Thymus (tissue), 11 donors: ENCODE data around the gene TGFBR3. TPM values are rescaled to one million over a fixed set of nuclear protein-coding genes. Genes with fewer than 3 reads are reported as not detected.

Experiments
- DNase-seq, 9 donors: peaks; one replicate each; pipeline ENCODE4 v3.0.0-alpha.2; 2013; ENCODE audit warnings: low spot score in 9 of 9, low read depth in 6 of 9, missing footprints in 1 of 9
- H3K27ac ChIP-seq, 2 donors: one replicate each; pipeline ENCODE4 v1.5.1; 2013; ENCODE audit warnings: control low read depth in 1 of 2, low read depth in 1 of 2, low read length in 1 of 2, mild to moderate bottlenecking in 1 of 2, moderate library complexity in 1 of 2
- H3K27me3 ChIP-seq, 2 donors: one replicate each; pipeline ENCODE4 v1.5.1; 2013; ENCODE audit warnings: low read length in 1 of 2; ENCODE audit not compliant: control insufficient read depth in 2 of 2, insufficient read depth in 1 of 2
- H3K36me3 ChIP-seq, 2 donors: one replicate each; pipeline ENCODE4 v1.5.1; 2013; ENCODE audit warnings: low read length in 1 of 2, mild to moderate bottlenecking in 1 of 2, moderate library complexity in 1 of 2; ENCODE audit not compliant: control insufficient read depth in 2 of 2, insufficient read depth in 2 of 2
- H3K4me1 ChIP-seq, 2 donors: one replicate each; pipeline ENCODE4 v1.5.1; 2013; ENCODE audit warnings: low read length in 2 of 2; ENCODE audit not compliant: control insufficient read depth in 2 of 2, insufficient read depth in 2 of 2
- H3K4me3 ChIP-seq, 2 donors: one replicate each; pipeline ENCODE4 v1.5.1; 2013; ENCODE audit warnings: low read length in 2 of 2, control low read depth in 1 of 2, mild to moderate bottlenecking in 1 of 2
- H3K9me3 ChIP-seq, 2 donors: one replicate each; pipeline ENCODE4 v1.5.1; 2013; ENCODE audit warnings: low read length in 1 of 2, mild to moderate bottlenecking in 1 of 2; ENCODE audit not compliant: control insufficient read depth in 2 of 2, insufficient read depth in 1 of 2
- WGBS: extraction: QIAGEN DNeasy Blood & Tissue Kit; methylation state at CpG from one replicate; pipeline ENCODE4 v1.1.7; 2013; 5-methylcytosine and 5-hydroxymethylcytosine counted together
- polyA plus RNA-seq: library from polyadenylated mRNA; stranded (reverse); fragments of 200-250 nt; gene quantifications from one replicate; pipeline ENCODE4 v1.2.3, GENCODE V29; 2013
- total RNA-seq: library from RNA; stranded (reverse); fragments of 120-200 nt; gene quantifications from one replicate; pipeline ENCODE4 v1.2.4, GENCODE V29; 2013
- donor health status: healthy.

Gene TGFBR3
- total and polyA plus RNA-seq, 2 donors = 5.4 to 10.1 TPM

DNA sequence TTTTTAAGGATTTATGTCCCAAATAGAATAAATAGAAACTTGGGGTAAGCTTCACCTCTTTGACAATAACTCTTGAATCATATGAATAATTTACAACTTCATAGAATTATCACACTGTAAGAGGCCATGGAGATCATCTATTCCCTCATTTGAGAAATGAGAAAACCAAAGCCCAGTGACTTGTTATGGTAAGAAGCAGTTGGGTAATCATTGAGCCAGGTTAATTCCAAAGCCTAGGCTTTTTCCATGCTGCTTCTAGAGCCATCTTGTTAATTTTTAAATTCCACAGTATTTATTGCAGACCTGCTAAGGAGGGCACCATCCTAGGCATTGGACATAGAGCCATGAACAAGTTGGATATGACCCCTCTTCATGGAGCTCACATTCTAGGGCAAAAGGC, 224.8 kb downstream of the TGFBR3 start:
- Histone ChIP-seq H3K27me3 (no peaks in the 10 kb centered on the region), H3K9me3 (peaks cover 0 to 3% of the 10 kb centered on the region in 2 donors), H3K27ac (no peak overlapping the region), H3K36me3 (no peaks in the 10 kb centered on the region), H3K4me1 (no peaks in the 10 kb centered on the region), H3K4me3 (no peak overlapping the region)
- DNase-seq = no peak

DNA sequence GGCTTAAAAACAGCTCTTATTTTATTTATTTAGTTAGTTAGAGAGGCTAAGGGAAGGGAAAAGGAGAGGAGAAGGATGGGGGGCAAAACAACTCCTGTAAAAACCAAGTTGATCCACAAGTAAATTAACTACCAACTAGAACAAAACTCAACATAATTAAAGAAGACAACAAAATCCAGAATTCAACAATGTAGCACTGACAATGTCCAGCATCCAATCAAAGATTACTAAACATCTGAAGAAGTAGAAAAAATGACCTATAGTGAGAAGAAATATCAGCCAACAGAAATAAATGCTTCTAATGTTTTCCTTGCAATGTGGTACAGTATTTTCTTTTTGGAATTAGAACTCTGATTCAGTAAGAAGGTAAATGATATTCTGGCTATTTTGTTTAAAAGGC, 225.2 kb downstream of the TGFBR3 start:
- Histone ChIP-seq H3K9me3 (peaks cover 0 to 3% of the 10 kb centered on the region in 2 donors), H3K4me3 (no peak overlapping the region), H3K27me3 (no peaks in the 10 kb centered on the region), H3K4me1 (no peaks in the 10 kb centered on the region), H3K27ac (no peak overlapping the region), H3K36me3 (no peaks in the 10 kb centered on the region)
- DNase-seq = no peak

DNA sequence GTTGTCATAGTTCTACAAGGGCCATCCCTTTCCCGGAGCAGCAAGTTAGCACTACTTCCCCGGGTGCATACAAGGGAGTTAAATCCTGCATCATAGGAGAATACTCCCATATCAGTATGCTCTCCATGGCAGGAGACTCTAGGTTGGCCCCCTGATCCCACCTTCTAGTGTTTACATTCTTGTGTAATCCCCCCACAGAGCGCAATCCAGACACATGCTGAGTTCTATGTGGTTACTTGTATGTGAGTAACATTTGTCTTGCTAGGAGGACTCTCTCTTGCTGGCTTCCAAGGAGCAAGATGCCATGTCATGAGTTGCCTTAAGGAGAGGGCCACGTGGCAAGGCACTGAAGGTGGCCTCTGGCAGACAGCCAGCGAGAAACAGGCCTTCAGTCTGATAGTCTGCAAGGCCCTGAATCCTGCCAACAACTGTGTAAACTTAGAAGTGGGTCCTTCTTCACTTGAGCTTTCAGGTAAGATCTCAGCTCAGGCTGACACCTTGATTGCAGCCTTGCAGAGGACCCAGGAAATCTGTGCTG, 230.0 kb downstream of the TGFBR3 start:
- H3K9me3 ChIP-seq = peaks cover 0 to 3% of the 10 kb centered on the region in 2 donors
- H3K36me3 ChIP-seq = no peaks in the 10 kb centered on the region
- no peak overlapping the region for H3K4me3 ChIP-seq
- no peak for DNase-seq
- H3K4me1 ChIP-seq = no peaks in the 10 kb centered on the region
- H3K27me3 ChIP-seq = no peaks in the 10 kb centered on the region
- H3K27ac ChIP-seq = no peak overlapping the region
- WGBS = 74% methylated on average over 5 of the region's 5 CpGs

DNA sequence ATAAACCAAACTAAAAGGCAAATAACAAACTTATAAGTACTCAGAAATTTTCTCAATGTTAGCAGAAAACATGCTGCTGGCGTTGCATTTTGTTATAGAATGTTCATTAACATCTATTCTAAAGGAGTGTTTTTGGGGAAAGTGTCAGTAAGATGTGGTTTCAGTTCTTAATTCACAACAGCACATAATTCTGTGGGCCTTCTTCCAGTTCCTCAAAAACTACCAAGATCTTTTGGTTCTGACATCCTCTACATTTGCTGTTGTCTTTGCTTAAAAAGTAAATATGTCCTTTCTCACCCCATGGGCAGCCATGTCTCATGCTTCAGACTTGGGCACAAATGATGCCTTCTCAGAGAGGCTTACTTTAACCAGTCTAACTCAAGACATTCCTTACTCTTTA, 232.8 kb downstream of the TGFBR3 start:
- 98% methylated on average over 1 of the region's 1 CpG for WGBS
- H3K4me3 ChIP-seq = no peak overlapping the region
- no peak overlapping the region for H3K27ac ChIP-seq
- no peaks in the 10 kb centered on the region for H3K4me1 ChIP-seq
- H3K27me3 ChIP-seq = no peaks in the 10 kb centered on the region
- DNase-seq = no peak
- H3K36me3 ChIP-seq = no peaks in the 10 kb centered on the region
- no peaks in the 10 kb centered on the region for H3K9me3 ChIP-seq

DNA sequence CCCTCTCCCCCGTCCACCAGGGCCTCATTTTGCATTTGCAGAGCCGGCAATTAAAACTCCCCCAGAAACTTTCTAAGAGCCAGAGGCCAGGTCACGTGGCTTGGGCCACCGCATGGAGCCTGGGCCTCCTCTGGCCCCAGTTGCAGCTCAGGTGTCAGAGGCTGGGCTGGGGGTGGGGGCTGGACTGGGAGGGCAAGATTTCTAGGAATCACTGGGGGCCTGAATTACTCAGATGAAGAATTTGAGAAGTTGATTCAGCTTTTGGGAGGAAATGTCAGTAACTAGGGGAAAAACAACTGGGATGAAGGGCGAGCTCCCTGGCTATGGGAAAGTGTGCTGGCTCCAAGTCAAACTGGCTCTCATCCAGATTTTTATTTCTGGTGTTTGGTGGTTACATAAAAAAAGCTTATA, 234.3 kb downstream of the TGFBR3 start:
- Histone ChIP-seq H3K27ac (peak overlapping the region in 1 of 2 donors; percentile 34), H3K27me3 (no peaks in the 10 kb centered on the region), H3K36me3 (no peaks in the 10 kb centered on the region), H3K4me3 (no peak overlapping the region), H3K4me1 (peaks cover 0 to 6% of the 10 kb centered on the region in 2 donors), H3K9me3 (no peaks in the 10 kb centered on the region)
- DNase-seq = no peak
- WGBS = 94% methylated on average over 5 of the region's 5 CpGs

DNA sequence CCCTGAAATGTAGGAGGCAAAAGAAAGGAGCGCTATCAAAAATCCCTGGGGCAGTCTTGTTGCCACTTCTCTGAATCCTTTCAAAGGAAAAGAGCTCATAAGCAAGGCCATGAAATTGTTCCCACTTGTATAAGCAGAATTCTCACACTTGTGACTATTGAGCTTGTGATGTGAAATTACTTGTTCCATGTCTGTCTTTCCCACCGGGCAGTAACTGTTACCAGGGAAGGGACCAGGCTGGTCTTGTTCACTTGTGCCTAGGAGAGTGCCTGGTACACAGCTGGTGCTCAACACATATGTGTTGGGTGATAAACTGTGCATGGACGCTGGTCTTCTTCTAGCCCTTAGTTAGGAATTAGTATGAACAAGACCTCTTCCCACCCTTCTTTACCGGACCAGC, 234.7 kb downstream of the TGFBR3 start:
- Histone ChIP-seq H3K4me1 (peaks cover 0 to 6% of the 10 kb centered on the region in 2 donors), H3K36me3 (no peaks in the 10 kb centered on the region), H3K27me3 (no peaks in the 10 kb centered on the region), H3K27ac (peak overlapping the region in 1 of 2 donors; percentile 34), H3K4me3 (no peak overlapping the region), H3K9me3 (no peaks in the 10 kb centered on the region)
- 91% methylated on average over 4 of the region's 4 CpGs for WGBS
- no peak for DNase-seq

DNA sequence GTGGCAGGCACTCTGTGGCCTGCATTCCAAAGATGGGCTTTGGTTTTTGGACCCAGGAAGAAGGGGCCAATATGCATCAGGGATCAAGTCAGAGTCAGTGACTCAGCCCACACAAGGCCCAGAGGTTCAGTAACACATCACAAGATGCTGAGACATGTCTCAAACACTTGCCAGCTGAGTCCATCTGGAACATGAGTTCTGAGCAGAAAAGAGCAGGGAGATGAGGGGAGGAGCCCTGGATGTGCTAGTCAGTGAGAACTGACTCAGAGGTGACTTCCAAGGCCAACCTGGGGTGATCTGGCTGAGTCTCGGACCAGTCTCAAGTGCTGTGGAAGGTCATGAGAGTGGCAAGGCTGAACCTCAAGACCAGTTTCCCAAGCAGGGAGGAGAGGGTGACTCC, 235.2 kb downstream of the TGFBR3 start:
- no peak overlapping the region for H3K4me3 ChIP-seq
- 92% methylated on average over 1 of the region's 1 CpG for WGBS
- peak in 1 of 9 donors; percentile 10 for DNase-seq
- H3K27ac ChIP-seq = no peak overlapping the region
- H3K9me3 ChIP-seq = no peaks in the 10 kb centered on the region
- H3K36me3 ChIP-seq = no peaks in the 10 kb centered on the region
- H3K27me3 ChIP-seq = no peaks in the 10 kb centered on the region
- peaks cover 0 to 6% of the 10 kb centered on the region in 2 donors for H3K4me1 ChIP-seq

DNA sequence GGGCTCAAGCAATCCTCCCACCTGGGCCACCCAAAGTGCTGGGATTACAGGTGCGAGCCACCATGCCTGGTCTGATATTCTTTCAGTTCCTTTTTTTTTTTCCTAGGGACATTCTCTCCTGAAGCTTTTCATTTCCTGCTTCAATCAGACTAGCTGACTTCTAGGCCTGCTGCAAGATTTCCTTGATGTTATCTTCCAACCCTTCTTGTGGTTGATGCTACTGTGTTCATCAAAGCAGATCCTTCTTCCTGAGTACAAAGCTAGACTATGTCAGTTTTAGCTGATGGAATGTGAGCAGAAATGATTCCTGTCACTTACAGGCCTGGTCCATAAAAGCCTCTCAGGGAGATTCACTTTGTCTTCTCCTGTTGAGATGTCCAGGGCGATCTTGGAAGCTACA, 238.9 kb downstream of the TGFBR3 start:
- 51% methylated on average over 2 of the region's 2 CpGs for WGBS

DNA sequence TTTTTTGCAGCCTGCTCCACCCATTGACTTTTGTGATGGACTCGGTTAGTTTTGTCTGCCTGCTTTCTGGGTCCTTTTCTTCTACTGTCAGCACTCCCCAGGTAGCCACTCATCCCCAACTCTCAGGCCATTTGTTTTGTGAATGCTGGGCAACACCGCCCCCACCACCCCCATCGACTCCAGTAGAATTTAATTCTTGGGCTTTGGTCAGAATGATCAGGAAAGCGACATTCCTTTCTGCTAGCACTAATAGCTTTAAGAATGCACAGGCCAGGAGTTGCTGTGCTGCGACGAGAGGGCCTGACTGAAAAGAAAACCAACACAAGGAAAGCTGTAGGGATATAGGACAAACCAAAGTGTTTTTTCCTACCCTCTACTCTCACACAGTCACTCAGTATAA, 240.9 kb downstream of the TGFBR3 start:
- no peak for DNase-seq
- no peaks in the 10 kb centered on the region for H3K36me3 ChIP-seq
- 91% methylated on average over 6 of the region's 6 CpGs for WGBS

More for the DNA sequence above, 238.9 kb downstream of the TGFBR3 start:
- Histone ChIP-seq H3K27me3 (peaks cover 0 to 2% of the 10 kb centered on the region in 2 donors), H3K27ac (no peak overlapping the region), H3K4me3 (no peak overlapping the region), H3K9me3 (no peaks in the 10 kb centered on the region), H3K4me1 (peaks cover 0 to 6% of the 10 kb centered on the region in 2 donors), H3K36me3 (no peaks in the 10 kb centered on the region)
- DNase-seq = peak in 6 of 9 donors; percentile 4 to 54 (median 14)

More for the DNA sequence above, 240.9 kb downstream of the TGFBR3 start:
- Histone ChIP-seq H3K27me3 (peaks cover 0 to 2% of the 10 kb centered on the region in 2 donors), H3K4me3 (no peak overlapping the region), H3K4me1 (peaks cover 0 to 6% of the 10 kb centered on the region in 2 donors), H3K9me3 (no peaks in the 10 kb centered on the region), H3K27ac (no peak overlapping the region)
